KMS-11 (cell line): ENCODE measurements around the gene PLOD3.
"Not testable (repeated sequence)": the region's sequence is repeated elsewhere in the genome, so short reads cannot be mapped to it uniquely, and the experiment has no call there.

Experiments
- H2AFZ ChIP-seq: fragments of 200-600 bp; sonication (generic); 2 replicates; pipeline ENCODE4 v1.6.1; 2016; ENCODE audit warnings: antibody characterized with exemption, mixed run types, low read depth
- H3K27ac ChIP-seq: fragments of 200-600 bp; sonication (generic); 2 replicates; pipeline ENCODE4 v1.6.1; 2016; ENCODE audit warnings: mild to moderate bottlenecking, mixed run types
- H3K27me3 ChIP-seq: fragments of 200-600 bp; sonication (generic); 2 replicates; pipeline ENCODE4 v1.6.1; 2017; ENCODE audit warnings: mild to moderate bottlenecking, low read depth, mixed run types, moderate library complexity; ENCODE audit not compliant: insufficient read depth
- H3K36me3 ChIP-seq: fragments of 200-600 bp; sonication (generic); 2 replicates; pipeline ENCODE4 v1.6.1; 2017; ENCODE audit warnings: mild to moderate bottlenecking, mixed run types; ENCODE audit not compliant: insufficient read depth
- H3K4me1 ChIP-seq: fragments of 200-600 bp; sonication (generic); 2 replicates; pipeline ENCODE4 v1.6.1; 2016; ENCODE audit warnings: mild to moderate bottlenecking, low read depth, mixed run types; ENCODE audit not compliant: poor library complexity, severe bottlenecking
- H3K4me2 ChIP-seq: fragments of 200-600 bp; sonication (generic); 2 replicates; pipeline ENCODE4 v1.7.0; 2016; ENCODE audit warnings: mild to moderate bottlenecking, mixed run types
- H3K4me3 ChIP-seq: fragments of 200-600 bp; sonication (generic); IDR thresholded peaks from 2 replicates; pipeline ENCODE4 v1.6.1; 2017; ENCODE audit warnings: low read depth, low read length, mixed read lengths; ENCODE audit not compliant: insufficient read depth
- H3K79me2 ChIP-seq: fragments of 200-600 bp; sonication (generic); 2 replicates; pipeline ENCODE4 v1.6.1; 2016; ENCODE audit warnings: low read depth, mixed run types; ENCODE audit not compliant: insufficient read depth
- H3K9ac ChIP-seq: fragments of 200-600 bp; sonication (generic); 2 replicates; pipeline ENCODE4 v1.6.1; 2016; ENCODE audit warnings: mild to moderate bottlenecking, mixed run types
- H4K20me1 ChIP-seq: fragments of 200-600 bp; sonication (generic); 2 replicates; pipeline ENCODE4 v1.6.1; 2016; ENCODE audit warnings: mild to moderate bottlenecking, mixed run types; ENCODE audit not compliant: insufficient read depth
- CTCF ChIP-seq: fragments of 200-600 bp; sonication (generic); conservative IDR thresholded peaks from 2 replicates; pipeline ENCODE4 v1.6.1; 2017; ENCODE audit warnings: low read depth, mild to moderate bottlenecking, antibody characterized with exemption, low read length, moderate library complexity, mixed read lengths

Gene PLOD3

GRCh38 chr7:101255796-101256195, 38.4 kb upstream of the PLOD3 start:
- Histone ChIP-seq H3K9ac (no peak overlapping the region), H3K4me2 (no peak overlapping the region), H3K4me1 (peaks cover 11% of the 10 kb centered on the region), H3K27me3 (peaks cover 60% of the 10 kb centered on the region), H3K36me3 (no peaks in the 10 kb centered on the region), H3K4me3 (no peak overlapping the region), H4K20me1 (no peaks in the 10 kb centered on the region), H3K27ac (no peak overlapping the region), H3K79me2 (peaks cover 10% of the 10 kb centered on the region), H2AFZ (no peak overlapping the region)
- TF ChIP-seq CTCF = no peak

- Histone ChIP-seq H3K79me2 (peaks cover 27% of the 10 kb centered on the region), H3K4me1 (peaks cover 19% of the 10 kb centered on the region), H3K27me3 (peaks cover 34% of the 10 kb centered on the region)
- H3K4me2 ChIP-seq, H2AFZ ChIP-seq, H4K20me1 ChIP-seq, H3K27ac ChIP-seq, H3K36me3 ChIP-seq, H3K9ac ChIP-seq, H3K4me3 ChIP-seq: not testable (repeated sequence)
Observed at GRCh38 chr7:101253199-101253598, 35.8 kb upstream of the PLOD3 start.

- Histone ChIP-seq H3K4me2 (peak overlapping the region; percentile 58), H3K9ac (peak overlapping the region; percentile 59; the same call in 1 of the 2 replicates), H3K4me3 (peak overlapping the region; percentile 52), H3K27ac (peak overlapping the region; percentile 31; the same call in 1 of the 2 replicates), H2AFZ (peak overlapping the region; percentile 73), H3K4me1 (peaks cover 19% of the 10 kb centered on the region), H3K36me3 (no peaks in the 10 kb centered on the region), H3K27me3 (peaks cover 25% of the 10 kb centered on the region), H3K79me2 (peaks cover 27% of the 10 kb centered on the region), H4K20me1 (no peaks in the 10 kb centered on the region)
- TF ChIP-seq CTCF = no peak
Observed at GRCh38 chr7:101251871-101252659, 34.7 kb upstream of the PLOD3 start.

GRCh38 chr7:101250324-101250723, 32.9 kb upstream of the PLOD3 start:
- no peak overlapping the region for H3K27ac ChIP-seq
- H3K9ac ChIP-seq = no peak overlapping the region
- TF ChIP-seq CTCF = no peak

GRCh38 chr7:101248276-101248675, 30.9 kb upstream of the PLOD3 start:
- H2AFZ ChIP-seq = no peak overlapping the region
- H3K27ac ChIP-seq = no peak overlapping the region
- H3K4me3 ChIP-seq = no peak overlapping the region
- H3K79me2 ChIP-seq = peaks cover 36% of the 10 kb centered on the region
- H3K4me1 ChIP-seq = peaks cover 29% of the 10 kb centered on the region
- H3K27me3 ChIP-seq = no peaks in the 10 kb centered on the region
- no peaks in the 10 kb centered on the region for H4K20me1 ChIP-seq
- no peak for TF ChIP-seq CTCF
- no peak overlapping the region for H3K4me2 ChIP-seq
- H3K36me3 ChIP-seq = no peaks in the 10 kb centered on the region
- H3K9ac ChIP-seq = no peak overlapping the region

More at GRCh38 chr7:101250324-101250723, 32.9 kb upstream of the PLOD3 start:
- no peaks in the 10 kb centered on the region for H4K20me1 ChIP-seq
- peaks cover 20% of the 10 kb centered on the region for H3K4me1 ChIP-seq
- H2AFZ ChIP-seq = no peak overlapping the region
- peaks cover 27% of the 10 kb centered on the region for H3K79me2 ChIP-seq
- H3K4me3 ChIP-seq = no peak overlapping the region
- H3K4me2 ChIP-seq = peak overlapping the region; percentile 58; the same call in 1 of the 2 replicates
- H3K36me3 ChIP-seq = no peaks in the 10 kb centered on the region
- peaks cover 9% of the 10 kb centered on the region for H3K27me3 ChIP-seq
